ENCODE measurements around the gene SLC44A5.
"Not testable (repeated sequence)": the region's sequence is repeated elsewhere in the genome, so short reads cannot be mapped to it uniquely, and the experiment has no call there.

SLC44A5 gene

DNA sequence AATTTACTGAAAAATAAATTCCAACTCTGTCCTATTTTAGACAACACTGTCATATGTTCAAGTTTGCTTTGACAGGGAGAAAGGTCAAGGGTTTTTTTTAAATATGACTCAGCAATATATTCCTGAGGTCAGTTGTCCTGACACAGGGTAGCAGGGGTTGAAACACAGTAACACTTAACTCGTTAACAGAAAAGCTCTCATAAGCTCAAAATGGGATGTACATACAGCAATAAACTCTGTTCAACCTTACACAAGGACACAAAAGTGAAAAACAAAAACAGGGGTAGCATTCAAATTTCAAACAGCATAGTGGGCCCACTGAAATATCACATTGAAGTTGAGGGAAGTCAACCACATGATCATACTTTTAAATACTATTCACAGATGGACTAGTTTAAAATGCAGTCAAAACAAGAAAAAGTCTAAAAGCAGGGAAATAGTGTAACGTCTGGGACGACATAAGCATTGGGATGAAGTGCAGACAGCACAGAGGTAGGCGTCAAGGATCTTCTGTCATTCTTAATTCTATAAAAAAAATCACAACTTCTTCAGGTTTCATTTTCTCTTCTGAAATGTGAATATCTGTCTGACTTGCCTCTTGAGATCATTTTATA, 89.9 kb downstream of the SLC44A5 start:
- no peak for DNase-seq (ENCODE audit: low spot score)

DNA sequence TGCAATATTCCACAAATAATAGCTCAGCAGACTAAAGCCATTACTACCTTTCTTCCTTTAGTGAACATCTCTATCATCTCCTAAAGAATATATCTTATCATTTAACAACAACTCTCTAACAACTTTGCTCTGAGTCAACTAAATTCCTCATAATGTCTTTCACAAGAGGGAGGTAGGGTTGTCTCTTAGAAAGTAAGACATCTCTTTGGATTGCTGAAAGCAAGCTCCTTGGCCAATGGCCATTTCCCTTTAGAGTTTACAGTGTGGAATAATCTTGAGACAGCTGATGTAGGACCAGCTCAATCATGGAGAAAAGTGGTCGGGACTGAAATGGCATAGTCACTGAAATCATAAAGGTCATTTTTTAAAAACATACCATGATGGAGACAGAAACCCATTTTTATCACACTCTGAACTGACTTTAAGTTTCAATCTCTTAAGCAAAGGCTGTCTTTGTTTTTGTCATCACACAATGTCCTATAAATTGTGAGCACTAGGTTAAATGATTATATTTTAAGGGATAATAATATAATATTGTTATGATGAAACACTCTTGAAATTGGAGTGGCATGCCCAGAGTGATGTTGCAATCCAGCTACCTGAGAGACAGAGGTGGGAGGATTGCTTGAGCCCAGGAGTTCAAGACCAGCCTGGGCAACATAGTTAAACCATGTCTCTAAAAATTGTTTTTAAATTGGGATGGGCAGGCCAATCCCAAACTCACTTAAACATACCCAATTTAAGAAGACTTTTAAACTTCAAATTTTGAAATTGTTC, 91.1 kb downstream of the SLC44A5 start:
- DNase-seq (ENCODE audit: low spot score): no peak

DNA sequence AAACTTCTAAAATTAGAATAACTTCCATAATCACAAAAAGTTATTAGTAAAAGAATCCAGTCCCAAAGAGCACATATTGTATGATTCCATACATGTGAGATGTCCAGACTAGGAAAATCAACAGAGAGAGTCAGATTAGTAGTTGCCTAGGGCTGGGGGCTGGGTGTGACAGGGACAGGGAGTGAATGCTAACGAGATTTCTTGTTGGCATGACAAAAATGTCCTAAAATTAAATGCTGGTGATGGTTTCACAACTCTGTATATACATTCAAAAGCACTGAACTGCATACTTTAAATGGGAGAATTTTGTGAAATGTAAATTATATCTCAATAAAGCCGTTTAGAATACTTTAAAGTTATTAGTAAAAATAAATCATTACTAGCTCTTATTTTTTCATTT, 92.2 kb downstream of the SLC44A5 start:
- no peak for DNase-seq (ENCODE audit: low spot score)

DNA sequence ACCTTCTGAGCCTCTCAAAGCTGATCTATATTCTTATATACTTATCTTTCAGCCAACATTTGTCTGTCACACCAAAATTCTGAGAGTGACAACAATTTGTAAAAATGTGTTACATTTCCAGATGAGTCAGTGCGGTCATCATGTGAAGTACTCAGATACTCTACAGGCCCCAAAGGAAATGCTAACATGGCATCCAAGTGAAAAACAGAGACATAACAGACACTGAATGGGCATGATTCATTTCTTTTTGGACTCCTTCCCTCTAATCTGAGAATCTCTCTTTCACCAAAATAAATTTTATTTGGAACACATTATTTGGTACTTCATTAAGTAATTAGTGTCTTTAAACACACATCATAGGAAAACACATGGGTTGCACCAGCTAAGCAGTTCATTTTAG, 96.6 kb downstream of the SLC44A5 start:
- DNase-seq (ENCODE audit: low spot score): no peak

DNA sequence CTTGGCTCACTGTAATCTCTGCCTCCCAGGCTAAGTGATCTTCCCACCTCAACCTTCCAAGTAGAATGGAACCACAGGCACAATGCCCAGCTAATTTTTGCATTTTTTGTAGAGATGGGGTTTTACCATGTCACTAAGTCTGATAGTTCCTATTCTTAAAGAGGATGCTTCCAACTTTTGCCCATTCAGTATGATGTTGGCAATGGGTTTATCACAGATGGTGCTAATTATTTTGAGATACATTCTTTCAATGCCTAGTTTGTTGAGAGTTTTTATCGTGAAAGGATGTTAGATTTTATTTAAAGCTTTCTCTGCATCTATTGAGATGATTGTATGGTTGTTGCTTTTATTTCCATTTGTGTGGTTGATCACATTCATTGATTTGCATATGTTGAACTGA, 103.9 kb downstream of the SLC44A5 start:
- no peak for DNase-seq (ENCODE audit: low spot score)

DNA sequence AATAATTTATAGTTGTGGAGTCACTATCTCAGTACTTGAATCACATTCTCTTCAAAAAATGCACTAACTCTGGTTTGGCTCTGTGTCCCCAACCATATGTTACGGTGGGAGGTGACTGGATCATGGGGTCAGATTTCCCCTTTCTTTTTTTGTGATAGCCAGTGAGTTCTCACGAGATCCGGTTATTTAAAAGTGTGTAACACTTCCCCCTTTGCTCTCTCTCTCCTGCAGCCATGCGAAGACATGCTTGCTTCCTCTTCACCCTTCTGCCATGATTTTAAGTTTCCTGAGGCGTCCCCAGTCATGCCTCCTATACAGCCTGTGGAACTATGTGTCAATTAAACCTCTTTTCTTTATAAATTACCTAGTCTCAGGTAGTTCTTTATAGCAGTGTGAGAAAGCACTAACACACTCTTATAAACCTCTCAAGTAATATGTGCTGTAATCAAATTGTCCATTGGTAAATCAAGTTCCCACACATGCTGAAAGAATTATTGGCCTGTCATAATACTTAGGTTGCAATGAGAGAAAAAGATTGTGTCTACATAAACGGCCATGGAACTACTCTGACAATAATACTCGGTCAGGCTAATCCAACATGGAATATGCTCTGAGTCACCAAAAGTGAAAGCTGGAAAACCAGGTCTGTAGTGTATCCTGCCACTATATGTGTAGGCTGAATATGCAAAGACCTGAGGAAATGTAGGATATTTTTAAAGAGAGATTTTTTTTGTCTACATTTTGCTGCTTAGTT, 107.5 kb downstream of the SLC44A5 start:
- DNase-seq (ENCODE audit: low spot score): no peak

DNA sequence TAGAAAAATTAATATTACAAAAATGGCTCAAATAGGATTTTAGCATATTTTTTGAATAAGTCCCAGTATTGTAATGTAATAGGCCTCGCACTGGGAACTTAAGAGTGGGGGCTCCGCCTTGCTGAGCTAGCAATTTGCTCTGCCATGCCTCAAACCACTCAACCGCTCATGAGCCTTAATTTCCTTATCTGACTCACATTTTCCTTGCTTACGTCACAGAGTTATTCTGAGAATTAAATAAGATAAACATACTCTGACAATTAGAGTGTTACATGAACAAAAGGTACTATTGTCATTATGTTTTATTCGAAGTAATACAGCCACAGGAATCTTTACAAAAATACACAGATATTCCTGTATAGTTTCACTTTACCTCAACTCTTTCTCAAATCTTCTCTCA, 108.1 kb downstream of the SLC44A5 start:
- DNase-seq (ENCODE audit: low spot score): no peak

DNA sequence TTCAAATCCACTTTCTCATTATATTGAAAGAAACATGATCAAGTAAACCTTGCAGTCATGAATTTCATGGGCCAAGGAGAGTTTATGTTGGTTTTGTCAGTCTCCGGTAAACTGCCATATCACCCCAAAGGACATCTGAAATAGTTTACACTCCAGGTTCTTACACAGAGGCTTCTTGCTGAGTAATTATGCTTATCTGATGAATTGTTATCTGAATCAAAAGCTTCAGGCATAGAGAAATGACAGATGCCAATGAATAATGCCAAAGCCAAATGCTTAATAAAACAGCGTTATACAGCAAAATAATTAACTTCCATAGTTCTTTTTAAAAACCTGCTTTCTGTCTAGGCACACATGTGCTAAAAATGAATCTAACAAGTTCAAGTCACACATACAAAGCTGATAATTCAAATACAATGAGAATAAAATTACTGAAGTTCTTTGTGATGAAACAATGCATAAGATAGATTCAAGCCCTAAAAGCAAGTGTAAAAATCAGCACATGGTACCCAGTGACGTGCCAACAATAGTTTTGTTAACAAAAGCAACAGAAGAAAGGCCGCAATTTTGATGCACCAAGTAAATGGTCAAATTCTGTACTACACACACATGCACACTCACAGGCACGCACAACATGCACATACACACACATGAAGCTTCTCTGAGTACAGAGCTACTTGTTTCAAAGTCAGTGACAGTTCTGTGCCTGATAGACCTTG, 109.2 kb downstream of the SLC44A5 start:
- DNase-seq (ENCODE audit: low spot score): no peak

DNA sequence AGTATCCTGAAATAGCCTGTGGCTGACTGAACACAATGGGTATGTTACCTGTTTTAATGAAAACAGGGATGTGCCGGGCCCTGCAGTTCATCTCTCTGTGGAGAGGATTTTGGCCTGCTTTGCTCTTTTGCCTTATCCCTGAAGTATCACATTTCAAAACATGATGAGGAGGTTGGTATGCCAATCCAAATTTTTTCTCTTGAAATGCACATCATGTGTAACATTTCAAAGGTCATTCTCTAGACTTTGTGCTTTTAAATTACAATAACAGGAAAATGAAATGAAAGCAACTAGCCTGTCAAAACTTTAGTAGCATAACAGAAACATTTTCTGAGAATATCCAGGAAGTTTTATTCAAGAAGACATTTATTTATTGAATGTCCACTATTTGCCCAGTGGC, 118.9 kb downstream of the SLC44A5 start:
- DNase-seq (ENCODE audit: low spot score): no peak

DNA sequence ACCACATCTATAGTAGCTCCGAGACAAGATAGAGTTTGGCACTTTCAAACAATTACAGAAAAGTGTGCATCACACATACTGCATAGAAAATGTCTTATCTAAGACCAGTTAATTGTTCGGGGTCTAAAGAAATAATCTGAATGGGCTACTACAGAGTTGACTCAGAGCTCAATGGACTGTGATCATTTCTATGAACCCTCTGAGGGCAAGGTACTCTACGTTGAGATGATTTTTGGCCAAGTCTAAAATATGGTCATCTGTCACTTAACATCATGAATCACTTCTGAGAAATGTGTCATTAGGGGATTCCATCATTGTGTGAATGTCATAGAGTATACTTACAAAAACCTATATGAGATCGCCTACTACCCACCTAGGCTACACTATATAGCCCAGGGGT, 123.5 kb downstream of the SLC44A5 start:
- no peak for DNase-seq (ENCODE audit: low spot score)

DNA sequence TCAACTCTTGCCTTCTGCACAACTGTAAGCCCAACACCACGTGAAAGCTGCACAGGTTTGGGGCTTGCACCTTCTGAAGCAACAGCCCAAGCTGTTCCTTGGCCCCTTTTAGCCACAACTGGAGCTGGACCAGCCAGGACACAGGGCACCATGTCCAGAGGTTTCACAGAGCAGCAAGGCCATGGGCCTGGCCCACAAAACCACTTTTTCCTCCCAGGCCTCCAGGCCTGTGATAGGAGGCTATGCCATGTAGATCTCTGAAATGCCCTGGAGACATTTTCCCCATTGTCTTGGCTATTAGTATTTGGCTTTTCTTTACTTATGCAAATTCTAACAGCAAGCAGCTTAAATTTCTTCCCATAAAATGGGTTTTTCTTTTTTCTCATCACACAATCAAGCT, 126.1 kb downstream of the SLC44A5 start:
- DNase-seq (ENCODE audit: low spot score): no peak

DNA sequence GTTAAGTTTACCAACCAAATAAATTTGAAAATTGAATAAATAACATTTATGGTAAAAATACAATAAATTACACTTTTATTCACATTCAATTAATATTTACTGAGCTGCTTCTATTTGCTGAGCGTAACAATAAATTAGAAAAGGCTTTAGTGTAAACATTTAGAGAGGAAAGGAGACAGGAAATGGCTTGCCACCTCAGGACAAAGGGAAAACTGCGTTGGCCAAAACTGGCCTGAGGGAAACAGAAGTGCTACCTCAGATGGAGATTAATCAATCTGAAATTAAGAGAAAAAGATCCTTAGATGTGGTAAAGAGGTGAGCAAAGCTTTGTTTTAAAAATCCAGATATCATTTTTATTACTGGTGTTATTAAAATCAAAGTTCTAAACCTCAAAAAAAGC, 128.0 kb downstream of the SLC44A5 start:
- DNase-seq (ENCODE audit: low spot score): no peak

DNA sequence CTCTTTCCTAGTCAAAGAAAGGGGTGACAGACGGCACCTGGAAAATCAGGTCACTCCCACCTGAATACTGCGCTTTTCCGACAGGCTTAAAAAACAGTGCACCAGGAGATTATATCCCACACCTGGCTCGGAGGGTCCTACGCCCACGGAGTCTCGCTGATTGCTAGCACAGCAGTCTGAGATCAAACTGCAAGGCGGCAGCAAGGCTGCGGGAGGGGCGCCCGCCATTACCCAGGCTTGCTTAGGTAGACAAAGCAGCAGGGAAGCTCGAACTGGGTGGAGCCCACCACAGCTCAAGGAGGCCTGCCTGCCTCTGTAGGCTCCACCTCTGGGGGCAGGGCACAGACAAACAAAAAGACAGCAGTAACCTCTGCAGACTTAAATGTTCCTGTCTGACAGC, 134.4 kb downstream of the SLC44A5 start:
- not testable (repeated sequence) for DNase-seq (ENCODE audit: low spot score)

DNA sequence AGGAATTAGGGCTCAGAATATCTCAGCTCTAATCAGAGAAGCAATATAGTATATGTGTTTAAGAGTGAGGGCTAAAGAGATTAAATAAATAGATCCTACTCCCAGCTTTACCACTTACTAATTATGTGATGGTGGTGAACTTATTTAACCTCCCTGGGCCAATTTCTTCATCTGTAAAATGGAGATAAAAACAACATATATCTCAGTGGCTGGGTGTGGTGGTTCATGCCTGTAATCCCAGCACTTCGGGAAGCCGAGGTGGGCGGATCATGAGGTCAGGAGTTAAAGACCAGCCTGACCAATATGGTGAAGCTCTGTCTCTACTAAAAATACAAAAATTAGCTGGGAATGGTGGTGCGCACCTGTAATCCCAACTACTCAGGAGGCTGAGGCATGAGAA, 135.2 kb downstream of the SLC44A5 start:
- DNase-seq (ENCODE audit: low spot score): no peak

DNA sequence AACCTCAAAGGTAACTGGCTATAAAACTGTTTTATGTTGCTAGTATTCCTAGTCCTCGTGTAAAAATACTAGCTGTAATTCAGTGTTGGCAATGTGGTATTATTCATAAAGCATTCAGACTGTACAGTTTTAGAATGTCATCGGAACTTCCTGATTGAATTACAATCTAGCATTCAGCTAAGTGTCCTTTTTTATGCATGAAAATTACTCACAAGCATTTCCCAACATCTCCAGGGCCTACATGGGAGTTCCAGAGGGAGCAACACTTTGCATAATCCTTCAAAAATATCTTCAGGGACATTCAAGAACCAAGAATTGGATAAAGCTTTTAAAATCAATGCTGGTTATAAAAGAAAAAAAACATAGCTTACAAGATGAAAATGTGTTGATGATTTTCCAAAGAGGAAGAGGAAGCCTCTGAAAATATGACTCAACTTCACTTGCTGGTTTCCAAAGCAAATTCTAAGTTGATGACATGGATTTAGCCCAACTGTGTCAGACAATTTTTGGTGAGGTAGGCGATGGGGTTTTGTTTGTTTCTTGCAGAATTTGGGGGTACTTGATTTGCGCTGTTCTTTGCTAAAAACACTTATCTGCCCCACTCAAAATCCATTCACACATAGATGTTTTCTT, 137.8 kb downstream of the SLC44A5 start:
- DNase-seq (ENCODE audit: low spot score): no peak

DNA sequence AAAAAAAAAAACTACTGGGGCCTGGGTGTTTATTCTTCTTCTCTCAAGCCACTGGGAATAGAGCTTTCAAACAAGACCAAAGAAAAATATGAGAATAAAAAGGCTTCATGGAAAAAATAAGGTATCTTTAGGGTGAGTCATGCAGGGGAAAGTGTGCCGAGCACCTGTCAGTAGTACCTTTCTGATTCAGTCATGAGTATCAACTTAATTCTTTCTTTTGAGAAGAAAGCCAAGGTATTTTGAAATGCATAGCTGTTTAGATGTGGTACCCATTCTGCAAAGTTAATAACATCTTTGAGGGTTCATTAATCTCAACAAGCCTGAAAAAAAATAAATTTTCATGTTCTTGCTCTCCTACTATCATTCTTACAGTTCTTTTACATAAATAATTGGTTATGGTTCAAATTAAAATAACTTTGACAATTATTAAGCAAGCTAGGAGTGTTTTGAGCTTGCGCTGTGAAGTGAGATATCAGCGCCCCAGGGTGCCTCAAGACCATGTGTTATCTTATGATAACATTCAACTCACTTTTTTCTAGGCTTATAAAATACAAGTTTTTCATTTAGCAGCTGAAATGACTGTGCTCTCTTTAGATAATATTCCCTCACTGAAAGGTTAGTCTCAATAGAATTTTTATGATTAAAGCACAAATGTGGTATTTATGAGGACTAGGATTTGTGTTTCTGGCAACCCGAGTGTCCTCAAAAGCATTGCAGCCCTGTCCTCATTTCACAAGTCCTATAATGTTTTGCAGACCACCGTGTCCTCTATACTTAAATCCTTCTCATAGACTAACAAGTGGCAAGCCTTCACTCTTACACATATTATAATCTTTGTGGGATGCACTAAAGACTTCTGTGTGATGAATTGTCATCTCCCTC, 138.6 kb downstream of the SLC44A5 start:
- no peak for DNase-seq (ENCODE audit: low spot score)

DNA sequence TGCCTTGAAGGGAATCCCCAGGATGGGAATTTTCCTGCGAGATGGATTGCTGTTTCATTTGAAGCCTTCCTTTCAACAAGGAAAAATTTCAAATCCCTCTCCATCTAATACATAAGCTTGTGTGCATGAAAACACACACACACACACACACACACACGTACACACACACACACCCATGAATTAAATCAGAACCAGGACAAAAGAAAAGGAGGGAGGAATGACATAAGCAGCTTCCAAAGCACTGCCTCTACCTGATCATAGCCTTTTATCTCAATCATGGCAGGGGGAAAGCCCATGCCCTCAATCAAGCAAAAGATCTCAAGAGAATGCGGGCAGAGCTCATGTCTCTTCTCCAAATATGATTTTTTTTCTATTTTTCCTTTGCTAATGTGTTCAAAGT, 139.7 kb downstream of the SLC44A5 start:
- no peak for DNase-seq (ENCODE audit: low spot score)

DNA sequence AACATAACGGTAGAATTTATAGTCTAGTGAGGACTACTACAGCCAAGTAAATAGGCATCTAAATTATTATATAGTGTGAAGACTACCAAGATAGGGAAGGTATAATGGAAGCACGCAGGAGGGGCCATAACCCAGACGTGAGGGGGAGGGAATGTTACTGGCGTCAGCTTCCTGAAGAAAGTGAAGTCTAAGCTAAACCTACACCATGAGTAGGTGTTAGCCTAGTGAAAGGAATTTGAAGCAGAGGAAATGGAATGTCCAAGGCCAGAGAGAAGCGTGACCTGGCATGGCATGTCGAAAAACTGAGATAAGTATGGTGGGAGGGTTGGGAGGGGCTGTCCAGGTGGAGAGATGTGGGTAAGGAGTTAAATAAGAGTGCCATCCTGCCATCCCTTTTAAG, 140.5 kb downstream of the SLC44A5 start:
- no peak for DNase-seq (ENCODE audit: low spot score)

DNA sequence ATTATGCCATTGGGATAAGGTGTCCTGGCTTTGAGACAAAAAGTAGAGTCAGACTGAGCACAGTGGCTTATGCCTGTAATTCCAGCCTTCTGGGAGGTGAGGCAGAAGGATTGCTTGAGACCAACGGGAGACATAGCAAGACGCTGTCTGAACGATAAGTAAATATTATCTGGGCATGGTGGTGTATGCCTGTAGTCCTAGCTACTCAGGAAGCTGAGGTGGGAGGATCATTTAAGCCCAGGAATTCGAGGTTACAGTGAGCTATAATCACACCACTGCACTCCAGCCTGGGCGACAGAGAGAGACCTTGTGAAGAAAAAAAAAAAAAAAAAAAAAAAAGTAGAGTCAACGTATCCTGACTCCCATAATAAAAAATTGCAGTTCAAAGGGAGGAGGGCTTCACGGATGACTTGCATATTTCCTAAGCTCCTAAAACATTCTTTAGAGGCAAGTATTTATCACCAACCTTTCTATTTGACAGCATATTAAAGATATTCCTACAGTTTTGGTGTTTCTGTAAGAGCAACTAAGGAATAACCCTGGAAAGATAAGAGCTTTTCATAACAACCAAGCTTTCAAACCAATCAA, 141.2 kb downstream of the SLC44A5 start:
- no peak for DNase-seq (ENCODE audit: low spot score)

DNA sequence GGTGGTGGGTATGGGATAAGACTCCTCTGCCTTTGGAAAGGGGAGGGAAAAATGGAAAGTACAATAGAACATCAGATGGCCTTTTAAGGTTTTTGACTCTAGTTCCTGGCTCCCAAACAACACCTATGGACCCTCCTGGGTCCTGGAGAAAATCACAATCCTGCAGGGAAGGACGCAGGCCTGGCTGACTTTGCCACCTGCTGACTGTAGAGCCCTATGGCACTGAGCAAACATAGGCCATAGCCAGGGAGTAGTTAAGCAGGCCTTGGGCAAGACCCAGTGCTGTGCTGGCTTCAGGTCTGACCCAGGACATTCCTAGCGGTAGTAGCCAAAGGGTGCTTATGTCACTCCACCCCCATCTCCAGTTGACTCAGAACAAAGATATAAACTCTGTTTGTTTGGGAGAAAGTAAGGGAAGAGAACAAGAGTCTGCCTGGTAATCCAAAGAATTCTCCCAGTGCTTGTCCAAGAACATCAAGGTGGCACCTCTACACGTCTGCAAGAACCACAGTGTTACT, 149.0 kb downstream of the SLC44A5 start:
- no peak for DNase-seq (ENCODE audit: low spot score)
